Ramos (cell line): ENCODE measurements around the gene C22orf42.

ENCODE experiments used
- in situ Hi-C: fragments of 300-500 bp; cut with MboI; formaldehyde crosslinking; loops from one replicate; pipeline ENCODE4 v1.14.3; 2022; ENCODE audit warnings: low sequenced_read_pairs; ENCODE audit not compliant: unreplicated experiment

The C22orf42 gene, protein sequence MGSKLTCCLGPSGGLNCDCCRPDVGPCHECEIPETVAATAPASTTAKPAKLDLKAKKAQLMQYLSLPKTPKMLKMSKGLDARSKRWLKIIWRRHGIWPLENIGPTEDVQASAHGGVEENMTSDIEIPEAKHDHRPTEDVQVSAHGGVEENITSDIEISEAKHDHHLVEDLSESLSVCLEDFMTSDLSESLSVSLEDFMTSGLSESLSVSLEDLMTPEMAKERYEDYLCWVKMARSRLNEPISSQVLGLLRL

GRCh38 chr22:32158712-32159533, at the start of gene C22orf42:
TSS of gene C22orf42 (minus strand) at chr22:32159303. CDS start at chr22:32159215, 88 bp downstream.
- in situ Hi-C loops: no loop called here

GRCh38 chr22:32208681-32209080, 49.6 kb upstream of the C22orf42 start:
- in situ Hi-C loops: no loop called here

DNA sequence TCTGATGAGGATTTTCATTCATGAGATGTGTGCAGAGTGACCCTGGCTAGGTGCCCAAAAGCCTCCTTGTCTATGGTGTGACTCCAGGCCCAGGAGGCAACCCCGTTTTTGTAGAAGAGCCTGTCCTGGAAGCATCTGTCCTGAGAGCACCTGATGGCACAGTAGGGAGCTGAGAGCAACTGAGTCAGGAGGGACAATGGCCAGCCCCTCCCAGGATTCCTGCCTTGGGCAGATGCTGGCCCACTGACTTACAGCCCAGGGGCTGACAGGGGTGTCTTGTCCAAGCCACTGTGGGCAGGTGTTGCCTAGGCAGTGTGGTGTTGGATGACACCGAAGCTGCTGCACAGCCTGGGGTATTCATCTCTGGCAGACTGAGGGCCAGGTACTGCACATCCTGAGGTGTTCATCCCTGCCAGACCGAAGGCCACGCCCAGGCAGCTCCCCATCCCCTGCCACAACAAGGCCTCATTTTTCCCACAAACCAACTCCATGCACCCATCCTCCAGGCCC, 48.9 kb upstream of the C22orf42 start:
- in situ Hi-C loops: no loop called here

- in situ Hi-C loops: no loop called here
These were observed 48.0 kb upstream of the C22orf42 start for GRCh38 chr22:32206774-32207758.

- in situ Hi-C loops: no loop called here
These were observed 47.1 kb upstream of the C22orf42 start for GRCh38 chr22:32205974-32206773.

- in situ Hi-C loops: no loop called here
These were observed 46.0 kb upstream of the C22orf42 start, which contains the start of gene RFPL2 for GRCh38 chr22:32204856-32205722. TSS of gene RFPL2 (minus strand) at chr22:32205073. CDS start at chr22:32202451, 2,622 bp downstream.

DNA sequence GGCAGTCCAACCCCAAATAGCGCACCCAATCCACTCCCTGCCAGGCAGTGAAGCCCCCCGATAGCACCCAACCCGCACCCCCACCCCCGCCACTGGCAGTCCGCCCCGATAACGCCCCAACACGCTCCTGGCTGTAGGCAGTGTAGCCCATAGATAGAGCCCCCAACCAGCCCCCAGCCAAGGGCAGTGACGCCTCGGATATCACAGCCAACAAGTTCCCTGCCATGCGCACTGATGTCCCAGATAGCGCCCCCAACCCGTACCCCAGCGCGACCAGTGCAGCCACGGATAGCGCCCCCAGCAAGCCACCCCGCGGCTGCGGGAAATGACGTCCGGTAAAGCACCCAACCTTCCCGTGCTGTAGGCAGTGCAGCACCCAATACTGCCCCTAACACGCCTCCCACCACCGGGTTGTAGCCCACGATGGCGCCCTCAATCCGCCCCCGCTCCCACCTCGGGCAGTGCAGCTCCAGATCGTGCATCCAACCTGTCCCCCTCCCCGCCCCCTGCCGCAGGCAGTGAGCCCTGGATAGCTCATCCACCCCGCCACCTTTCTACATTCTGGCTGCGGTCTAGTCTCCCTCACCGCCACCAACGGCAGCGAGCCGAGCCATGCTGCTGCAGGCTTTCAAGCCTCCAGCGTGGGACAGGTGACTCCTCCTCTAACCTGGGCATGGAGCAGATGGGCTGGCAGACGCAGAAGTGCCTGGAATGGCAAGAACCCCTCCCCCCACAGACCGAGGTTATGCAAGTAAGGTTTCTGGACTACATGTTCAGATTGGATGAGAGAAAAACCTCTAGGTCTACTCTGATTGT, 45.1 kb upstream of the C22orf42 start:
- in situ Hi-C loops: no loop called here

GRCh38 chr22:32203181-32204039, 44.3 kb upstream of the C22orf42 start:
- in situ Hi-C loops: no loop called here

DNA sequence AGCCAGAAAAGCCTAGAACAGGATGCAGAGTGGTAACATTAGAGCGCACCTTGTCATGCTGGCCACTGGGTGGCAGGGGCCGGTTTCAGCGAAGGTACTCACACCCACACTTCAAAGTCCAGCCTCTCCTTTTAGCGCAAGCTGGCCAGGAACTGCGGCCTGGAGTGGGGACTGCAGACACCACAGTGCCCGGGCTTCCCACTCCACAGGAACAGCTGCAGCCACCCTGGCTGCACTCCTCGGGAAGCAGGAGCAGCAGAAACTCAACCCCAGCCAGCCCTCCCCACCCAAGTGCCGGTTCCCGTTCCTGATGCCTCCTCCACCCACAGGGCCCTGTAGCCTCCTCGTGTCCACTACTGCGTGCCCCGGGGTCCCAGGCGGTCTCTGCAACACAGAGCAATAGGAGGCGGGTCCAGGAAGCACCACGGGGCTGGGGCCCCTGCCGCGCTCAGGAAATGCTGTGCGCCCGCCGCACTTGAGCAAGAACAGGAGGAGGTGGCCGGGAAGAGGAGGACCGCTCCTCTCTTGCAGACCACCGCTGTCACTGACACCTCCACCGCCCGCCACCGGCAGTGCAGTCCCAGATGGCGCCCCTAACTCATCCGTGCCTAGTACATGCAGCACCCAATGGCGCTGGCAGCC, 43.6 kb upstream of the C22orf42 start:
- in situ Hi-C loops: no loop called here

- in situ Hi-C loops: no loop called here
These were observed 43.0 kb upstream of the C22orf42 start for GRCh38 chr22:32202161-32202538.

DNA sequence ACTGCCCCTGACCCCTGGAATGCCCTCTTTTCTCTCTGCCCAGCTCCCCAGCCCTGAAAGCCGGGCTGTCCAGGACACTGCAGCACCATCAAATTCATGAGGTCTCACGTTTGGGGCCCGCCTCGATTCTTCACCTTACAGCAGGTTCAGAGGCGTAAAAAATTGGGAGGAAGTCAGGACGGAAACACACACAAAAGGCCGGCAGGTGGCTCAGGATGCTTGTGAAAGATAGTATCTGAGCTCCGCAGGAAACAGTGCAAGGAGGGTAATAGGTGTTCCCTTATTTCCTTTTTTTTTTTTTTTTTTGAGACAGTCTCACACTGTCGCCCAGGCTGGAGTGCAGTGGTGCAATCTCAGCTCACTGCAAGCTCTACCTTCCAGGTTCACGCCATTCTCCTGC, 41.6 kb upstream of the C22orf42 start:
- in situ Hi-C loops: no loop called here

DNA sequence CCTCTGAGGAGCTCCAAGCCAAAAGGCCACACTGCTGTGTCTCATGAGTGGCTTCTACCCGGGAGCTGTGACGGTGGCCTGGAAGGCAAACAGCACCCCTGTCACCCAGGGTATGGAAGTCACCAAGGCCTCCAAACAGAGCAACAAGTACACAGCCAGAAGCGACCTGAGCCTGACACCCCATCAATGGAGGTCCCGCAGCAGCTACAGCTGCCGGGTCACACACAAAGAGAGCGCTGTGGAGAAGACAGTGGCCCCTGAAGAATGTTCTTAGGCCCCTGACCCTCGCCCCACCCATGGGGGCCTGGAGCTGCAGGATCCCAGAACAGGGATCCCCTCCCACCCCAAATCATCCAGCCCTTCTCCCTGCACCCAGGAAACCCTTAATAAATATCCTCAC, 40.9 kb upstream of the C22orf42 start:
- in situ Hi-C loops: loop anchor here (10.0 kb wide), 1 partner anchor 55 kb away; the partner anchor contains the start of gene SLC5A4

DNA sequence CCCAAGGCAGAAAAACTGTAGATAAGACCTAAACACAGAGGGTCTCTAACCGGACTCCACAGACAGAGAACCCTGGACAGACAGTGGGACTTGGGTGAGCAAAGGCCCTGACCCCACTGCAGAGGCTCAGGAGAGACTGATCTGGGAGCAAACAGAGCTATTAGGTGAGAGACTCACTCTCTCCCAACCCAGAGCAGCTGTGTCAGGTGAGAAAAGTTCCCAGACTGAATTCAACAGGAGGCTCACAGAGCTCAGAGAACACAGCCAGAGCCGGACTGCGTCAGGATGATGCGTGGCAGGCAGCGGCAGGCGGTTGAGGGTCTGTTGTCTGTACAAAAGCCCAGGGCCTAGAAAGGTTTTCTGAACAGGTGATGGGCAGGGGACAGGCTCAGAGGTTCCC, 40.2 kb upstream of the C22orf42 start:
- in situ Hi-C loops: loop anchor here (10.0 kb wide), 1 partner anchor 55 kb away; the partner anchor contains the start of gene SLC5A4

- in situ Hi-C loops: loop anchor here (10.0 kb wide), 1 partner anchor 57 kb away; the partner anchor contains the start of gene SLC5A4
These were observed 38.6 kb upstream of the C22orf42 start for GRCh38 chr22:32197553-32198226.

- in situ Hi-C loops: loop anchor here (10.0 kb wide), 1 partner anchor 59 kb away; the partner anchor contains the start of gene SLC5A4
These were observed 36.8 kb upstream of the C22orf42 start for GRCh38 chr22:32195900-32196299.
